Measurements from ENCODE around the gene POP7. TPM values are rescaled to one million over a fixed set of nuclear protein-coding genes. Genes with fewer than 3 reads are reported as not detected.
"Not testable (repeated sequence)": the region's sequence is repeated elsewhere in the genome, so short reads cannot be mapped to it uniquely, and the experiment has no call there.

The POP7 gene
- total RNA-seq, 1 donor from 2014 or later, result 30.0 TPM

- ATAC-seq (no peak), DNase-seq (peak; percentile 22)
- intact Hi-C loops (cut with micrococcal nuclease), result no loop called here
These were observed 18.1 kb upstream of the POP7 start for GRCh38 chr7:100687751-100688300.

- ATAC-seq, result no peak
- DNase-seq, result peak; percentile 24
- intact Hi-C loops (cut with micrococcal nuclease), result no loop called here
These were observed 17.5 kb upstream of the POP7 start for GRCh38 chr7:100688326-100688860.

GRCh38 chr7:100689230-100690135, 16.4 kb upstream of the POP7 start:
- ATAC-seq, result no peak
- peak; percentile 31 for DNase-seq
- intact Hi-C loops (cut with micrococcal nuclease), result no loop called here

GRCh38 chr7:100691676-100692577, 14.0 kb upstream of the POP7 start:
- DNase-seq (peak; percentile 89), ATAC-seq (peak; percentile 82)
- intact Hi-C loops (cut with micrococcal nuclease), result no loop called here

GRCh38 chr7:100692578-100692961, 13.4 kb upstream of the POP7 start:
- no peak for ATAC-seq
- intact Hi-C loops (cut with micrococcal nuclease), result no loop called here
- DNase-seq, result peak; percentile 18

GRCh38 chr7:100693312-100694097, 12.4 kb upstream of the POP7 start:
- DNase-seq (peak; percentile 41), ATAC-seq (peak; percentile 2)
- intact Hi-C loops (cut with micrococcal nuclease), result no loop called here

GRCh38 chr7:100694098-100694745, 11.7 kb upstream of the POP7 start, which contains the start of gene GIGYF1:
GIGYF1 (minus strand) TSS chr7:100694250; CDS start chr7:100688238, 6,012 bp downstream.
- intact Hi-C loops (cut with micrococcal nuclease), result no loop called here
- DNase-seq, result peak; percentile 89

GRCh38 chr7:100696123-100696521, 9.8 kb upstream of the POP7 start:
- ATAC-seq (no peak), DNase-seq (no peak)
- intact Hi-C loops (cut with micrococcal nuclease), result no loop called here

More at GRCh38 chr7:100694098-100694745, 11.7 kb upstream of the POP7 start, which contains the start of gene GIGYF1:
- peak; percentile 42 for ATAC-seq

GRCh38 chr7:100699018-100699417, 6.9 kb upstream of the POP7 start:
- intact Hi-C loops (cut with micrococcal nuclease), result no loop called here
- no peak for ATAC-seq
- no peak for DNase-seq

- intact Hi-C loops (cut with micrococcal nuclease), result loop anchor here (10.0 kb wide), 1 partner anchor 154 kb away; the partner anchor contains the start of gene SLC12A9
- DNase-seq, ATAC-seq: not testable (repeated sequence)
These were observed 4.8 kb upstream of the POP7 start for GRCh38 chr7:100701089-100701488.

GRCh38 chr7:100705320-100705752, 585 bp upstream of the POP7 start:
- peak; percentile 79 for ATAC-seq
- intact Hi-C loops (cut with micrococcal nuclease), result loop anchor here (10.0 kb wide), 1 partner anchor 149 kb away; the partner anchor contains the start of gene SLC12A9
- peak; percentile 88 for DNase-seq

- ATAC-seq (no peak), DNase-seq (peak; percentile 56)
- intact Hi-C loops (cut with micrococcal nuclease), result loop anchor here (10.0 kb wide), 1 partner anchor 148 kb away; the partner anchor contains the start of gene SLC12A9
These were observed 871 bp downstream of the POP7 start for GRCh38 chr7:100706672-100707311.

- DNase-seq (no peak), ATAC-seq (no peak)
- intact Hi-C loops (cut with micrococcal nuclease), result loop anchor here (10.0 kb wide), 1 partner anchor 146 kb away; the partner anchor contains the start of gene SLC12A9
These were observed 2.5 kb downstream of the POP7 start for GRCh38 chr7:100708395-100708794.

GRCh38 chr7:100710452-100710851, 4.5 kb downstream of the POP7 start:
- no peak for DNase-seq
- ATAC-seq, result no peak
- intact Hi-C loops (cut with micrococcal nuclease), result no loop called here

GRCh38 chr7:100711369-100711768, 5.4 kb downstream of the POP7 start:
- intact Hi-C loops (cut with micrococcal nuclease), result no loop called here
- no peak for DNase-seq
- no peak for ATAC-seq

GRCh38 chr7:100714725-100715124, 8.8 kb downstream of the POP7 start:
- no peak for ATAC-seq
- intact Hi-C loops (cut with micrococcal nuclease), result no loop called here
- no peak for DNase-seq

- DNase-seq; ATAC-seq; intact Hi-C loops (cut with micrococcal nuclease): not testable (repeated sequence)
These were observed 11.2 kb downstream of the POP7 start for GRCh38 chr7:100717073-100717472.
